ENCODE data around the gene RNF20. TPM values are rescaled to one million over a fixed set of nuclear protein-coding genes. Genes with fewer than 3 reads are reported as not detected.

The RNF20 gene
- total RNA-seq = 10 to 100 TPM; 37.2 to 46.4 TPM

GRCh38 chr9:101533334-101534204 is at the start of gene RNF20:
Gene RNF20, plus strand, starts transcription at chr9:101533853. Its CDS starts 1,571 bp downstream, at chr9:101535424.
- ATAC-seq (peak; percentile 94), DNase-seq (peak; percentile 100)
- peaks cover 31% of the 10 kb centered on the region for H3K4me1 Mint-ChIP-seq
- H3K27ac Mint-ChIP-seq = peak within 1 kb of the TSS; percentile 99
- ChIA-PET POLR2A (interaction anchor here (0.6 to 1.6 kb wide), 2 partner anchors 135 to 215 kb away, joined by 4 to 9 read pairs; partner anchors contain the start of genes MRPL50 and ZNF189), CTCF (interaction anchor here (0.6 to 6.5 kb wide), 11 partner anchors 9 to 1104 kb away, joined by 3 to 59 read pairs (median 3); partner anchors contain the start of genes MRPL50 and ZNF189)
- peaks cover 3% of the 10 kb centered on the region for H3K36me3 Mint-ChIP-seq (ENCODE audit: low read depth)
- peak within 1 kb of the TSS; percentile 91 for H3K4me3 Mint-ChIP-seq
- H3K9me3 Mint-ChIP-seq (ENCODE audit: low read depth) = no peaks in the 10 kb centered on the region
- intact Hi-C loops (cut with DNase I, micrococcal nuclease) = loop anchor here (1.0 to 10.0 kb wide), 7 partner anchors 33 to 1709 kb away; partner anchors contain the start of genes MRPL50 (in 2 of the 2), ZNF189 (in 2 of the 2), MSANTD3 (in 1 of the 2) and NR4A3 (in 1 of the 2)
- peaks cover 4% of the 10 kb centered on the region for H3K27me3 Mint-ChIP-seq

GRCh38 chr9:101484046-101484445 is 49.6 kb upstream of the RNF20 start:
- Mint-ChIP-seq H3K4me3 (no peak overlapping the region), H3K27me3 (peaks cover 52% of the 10 kb centered on the region), H3K36me3 (ENCODE audit: low read depth) (no peaks in the 10 kb centered on the region)

GRCh38 chr9:101485924-101486692 is 47.5 kb upstream of the RNF20 start:
- peaks cover 55% of the 10 kb centered on the region for H3K27me3 Mint-ChIP-seq
- DNase-seq = peak; percentile 6
- intact Hi-C loops (cut with DNase I, micrococcal nuclease) = no loop called here
- H3K4me3 Mint-ChIP-seq = no peak overlapping the region
- no peak for ATAC-seq
- H3K27ac Mint-ChIP-seq = no peak overlapping the region
- POLR2A ChIA-PET = no interaction called here
- CTCF ChIA-PET = interaction anchor here (0.6 to 2.9 kb wide), 2 partner anchors 19 to 43 kb away, joined by 4 to 11 read pairs; no protein-coding TSS in a partner anchor
- peaks cover 2% of the 10 kb centered on the region for H3K9me3 Mint-ChIP-seq (ENCODE audit: low read depth)
- H3K4me1 Mint-ChIP-seq = peaks cover 4% of the 10 kb centered on the region
- no peaks in the 10 kb centered on the region for H3K36me3 Mint-ChIP-seq (ENCODE audit: low read depth)

More at GRCh38 chr9:101484046-101484445, 49.6 kb upstream of the RNF20 start:
- ATAC-seq = no peak
- ChIA-PET CTCF (no interaction called here), POLR2A (no interaction called here)
- Mint-ChIP-seq H3K27ac (no peak overlapping the region), H3K4me1 (peaks cover 4% of the 10 kb centered on the region), H3K9me3 (ENCODE audit: low read depth) (peaks cover 2% of the 10 kb centered on the region)
- intact Hi-C loops (cut with DNase I, micrococcal nuclease) = no loop called here
- no peak for DNase-seq

- ChIA-PET POLR2A (no interaction called here), CTCF (interaction anchor here (0.6 to 2.9 kb wide), 3 partner anchors 20 to 47 kb away, joined by 3 to 11 read pairs (median 4); no protein-coding TSS in a partner anchor)
- Mint-ChIP-seq H3K27ac (no peak overlapping the region), H3K9me3 (ENCODE audit: low read depth) (peaks cover 4% of the 10 kb centered on the region), H3K36me3 (ENCODE audit: low read depth) (no peaks in the 10 kb centered on the region), H3K27me3 (peaks cover 51% of the 10 kb centered on the region), H3K4me1 (peaks cover 4% of the 10 kb centered on the region), H3K4me3 (peak overlapping the region; percentile 50)
- DNase-seq (peak; percentile 45), ATAC-seq (peak; percentile 68)
- intact Hi-C loops (cut with DNase I, micrococcal nuclease) = no loop called here
Measured at GRCh38 chr9:101486693-101487442, 46.8 kb upstream of the RNF20 start.

GRCh38 chr9:101487443-101487840 is 46.2 kb upstream of the RNF20 start:
- ATAC-seq (no peak), DNase-seq (no peak)
- intact Hi-C loops (cut with DNase I, micrococcal nuclease) = no loop called here
- Mint-ChIP-seq H3K4me1 (peaks cover 4% of the 10 kb centered on the region), H3K36me3 (ENCODE audit: low read depth) (no peaks in the 10 kb centered on the region), H3K27me3 (peaks cover 51% of the 10 kb centered on the region), H3K27ac (no peak overlapping the region), H3K9me3 (ENCODE audit: low read depth) (peaks cover 6% of the 10 kb centered on the region), H3K4me3 (peak overlapping the region; percentile 50)
- ChIA-PET CTCF (interaction anchor here (1.0 to 2.9 kb wide), 2 partner anchors 42 to 47 kb away, joined by 3 to 11 read pairs; no protein-coding TSS in a partner anchor), POLR2A (no interaction called here)

GRCh38 chr9:101495810-101496209 is 37.8 kb upstream of the RNF20 start:
- CTCF ChIA-PET = no interaction called here
- H3K9me3 Mint-ChIP-seq (ENCODE audit: low read depth) = peaks cover 7% of the 10 kb centered on the region
- no peaks in the 10 kb centered on the region for H3K4me1 Mint-ChIP-seq
- no peak overlapping the region for H3K4me3 Mint-ChIP-seq
- ATAC-seq = no peak
- POLR2A ChIA-PET = no interaction called here
- intact Hi-C loops (cut with DNase I, micrococcal nuclease) = no loop called here
- H3K27me3 Mint-ChIP-seq = peaks cover 24% of the 10 kb centered on the region
- no peaks in the 10 kb centered on the region for H3K36me3 Mint-ChIP-seq (ENCODE audit: low read depth)
- DNase-seq = no peak
- H3K27ac Mint-ChIP-seq = no peak overlapping the region

GRCh38 chr9:101498323-101498722 is 35.3 kb upstream of the RNF20 start:
- Mint-ChIP-seq H3K4me3 (no peak overlapping the region), H3K36me3 (ENCODE audit: low read depth) (no peaks in the 10 kb centered on the region), H3K9me3 (ENCODE audit: low read depth) (no peaks in the 10 kb centered on the region), H3K27ac (no peak overlapping the region), H3K4me1 (no peaks in the 10 kb centered on the region), H3K27me3 (peaks cover 22% of the 10 kb centered on the region)
- CTCF ChIA-PET = interaction anchor here (0.9 kb wide), 1 partner anchor 32 kb away, joined by 3 read pairs; no protein-coding TSS in a partner anchor
- no peak for DNase-seq
- POLR2A ChIA-PET = no interaction called here
- ATAC-seq = no peak
- intact Hi-C loops (cut with DNase I, micrococcal nuclease) = no loop called here

- ATAC-seq (no peak), DNase-seq (no peak)
- H3K27me3 Mint-ChIP-seq = peaks cover 22% of the 10 kb centered on the region
- CTCF ChIA-PET = no interaction called here
- H3K27ac Mint-ChIP-seq = no peak overlapping the region
- H3K9me3 Mint-ChIP-seq (ENCODE audit: low read depth) = no peaks in the 10 kb centered on the region
- H3K4me3 Mint-ChIP-seq = no peak overlapping the region
- H3K4me1 Mint-ChIP-seq = peaks cover 1% of the 10 kb centered on the region
- H3K36me3 Mint-ChIP-seq (ENCODE audit: low read depth) = no peaks in the 10 kb centered on the region
- POLR2A ChIA-PET = no interaction called here
- intact Hi-C loops (cut with DNase I, micrococcal nuclease) = no loop called here
Measured at GRCh38 chr9:101504188-101504587, 29.5 kb upstream of the RNF20 start.

- Mint-ChIP-seq H3K36me3 (ENCODE audit: low read depth) (no peaks in the 10 kb centered on the region), H3K27ac (no peak overlapping the region), H3K27me3 (peaks cover 16% of the 10 kb centered on the region), H3K9me3 (ENCODE audit: low read depth) (no peaks in the 10 kb centered on the region), H3K4me3 (no peak overlapping the region), H3K4me1 (peaks cover 14% of the 10 kb centered on the region)
- ChIA-PET POLR2A (no interaction called here), CTCF (interaction anchor here (0.7 kb wide), 1 partner anchor 32 kb away, joined by 3 read pairs; no protein-coding TSS in a partner anchor)
- DNase-seq = no peak
- ATAC-seq = no peak
- intact Hi-C loops (cut with DNase I, micrococcal nuclease) = no loop called here
Measured at GRCh38 chr9:101508211-101508610, 25.4 kb upstream of the RNF20 start.

- CTCF ChIA-PET = interaction anchor here (0.7 to 1.1 kb wide), 2 partner anchors 15 to 18 kb away, joined by 3 to 4 read pairs; no protein-coding TSS in a partner anchor
- H3K27me3 Mint-ChIP-seq = peaks cover 20% of the 10 kb centered on the region
- peaks cover 14% of the 10 kb centered on the region for H3K4me1 Mint-ChIP-seq
- peak; percentile 6 for DNase-seq
- no peaks in the 10 kb centered on the region for H3K9me3 Mint-ChIP-seq (ENCODE audit: low read depth)
- intact Hi-C loops (cut with DNase I, micrococcal nuclease) = no loop called here
- H3K27ac Mint-ChIP-seq = no peak overlapping the region
- ATAC-seq = peak; percentile 45
- POLR2A ChIA-PET = no interaction called here
- H3K4me3 Mint-ChIP-seq = no peak overlapping the region
- H3K36me3 Mint-ChIP-seq (ENCODE audit: low read depth) = no peaks in the 10 kb centered on the region
Measured at GRCh38 chr9:101509572-101509971, 24.1 kb upstream of the RNF20 start.

All from activated CD4-positive, alpha-beta T cell treated with anti-CD3 and anti-CD28 coated beads for 36 hours (primary cell).